ENCODE data around the gene RTBDN. TPM values are rescaled to one million over a fixed set of nuclear protein-coding genes. Genes with fewer than 3 reads are reported as not detected.

RTBDN gene
- total RNA-seq, 1 experiment from 2014 or later = 5.6 TPM

GRCh38 chr19:12838886-12839756 is 4.7 kb upstream of the RTBDN start:
- H2BK5ac ChIP-seq (ENCODE audit: insufficient read length, low read length) = no peak overlapping the region
- H3K4me2 ChIP-seq (ENCODE audit: insufficient read depth, insufficient read length, low read length) = peak overlapping the region; percentile 35
- H3K9ac ChIP-seq (ENCODE audit: extremely low read depth, insufficient read length, low read length) = no peak overlapping the region
- no peak overlapping the region for H2BK15ac ChIP-seq (ENCODE audit: low read depth, low read length)
- H2AK5ac ChIP-seq (ENCODE audit: insufficient read length, low read length) = no peak overlapping the region
- H3K18ac ChIP-seq (ENCODE audit: insufficient read length, low read depth, low read length) = no peak overlapping the region
- no peak overlapping the region for H2BK12ac ChIP-seq (ENCODE audit: insufficient read length, low read depth, low read length)
- H3K27me3 ChIP-seq (ENCODE audit: insufficient read depth, low read length) = peaks cover 3% of the 10 kb centered on the region; the same call in 1 of the 2 replicates
- no peak overlapping the region for H3K27ac ChIP-seq (ENCODE audit: insufficient read length, low read depth, low read length)
- H3K9me3 ChIP-seq (ENCODE audit: control insufficient read depth, low read depth, low read length) = no peaks in the 10 kb centered on the region
- H3K27ac Mint-ChIP-seq = no peak overlapping the region
- no peak overlapping the region for H3K14ac ChIP-seq (ENCODE audit: insufficient read depth, low read length)
- peaks cover 0 to 8% (median 8%) of the 10 kb centered on the region in 3 experiments; a peak in 6 of 7 replicates for H3K36me3 Mint-ChIP-seq (ENCODE audit: insufficient read depth in 1 of 3, low read depth in 3 of 3)
- no peak overlapping the region for H4K5ac ChIP-seq (ENCODE audit: insufficient read length, low read depth, low read length)
- H3K4me1 ChIP-seq (ENCODE audit: insufficient read depth, low read length) = peaks cover 2% of the 10 kb centered on the region; the same call in 1 of the 2 replicates
- no peaks in the 10 kb centered on the region; a peak in 1 of 5 replicates for H3K9me3 Mint-ChIP-seq
- H3K4me1 Mint-ChIP-seq = peaks cover 42 to 43% of the 10 kb centered on the region in 2 experiments
- no peak overlapping the region for H3K56ac ChIP-seq (ENCODE audit: insufficient read length, low read depth, low read length)
- H3T11ph ChIP-seq (ENCODE audit: low read length) = no peak overlapping the region
- H2BK120ac ChIP-seq (ENCODE audit: low read depth, low read length, poor library complexity, severe bottlenecking) = no peak overlapping the region
- peak overlapping the region; percentile 81 to 91 for H3K4me3 Mint-ChIP-seq
- no peak overlapping the region for H2BK20ac ChIP-seq (ENCODE audit: low read depth, low read length, poor library complexity, severe bottlenecking)
- H3K4ac ChIP-seq (ENCODE audit: low read depth, low read length) = no peak overlapping the region
- no peak overlapping the region for H4K91ac ChIP-seq (ENCODE audit: insufficient read length, low read depth, low read length)
- no peaks in the 10 kb centered on the region for H4K20me1 ChIP-seq (ENCODE audit: control insufficient read depth, insufficient read depth, insufficient read length)
- no CpG with 5 or more reads among the region's 21 CpGs for WGBS (ENCODE audit: extremely low coverage, insufficient read length, low lambda C conversion rate)
- H3K23me2 ChIP-seq (ENCODE audit: insufficient read length, low read depth, low read length, poor library complexity, severe bottlenecking) = peaks cover 9% of the 10 kb centered on the region
- H4K8ac ChIP-seq (replicated peaks; ENCODE audit: insufficient read length, low read depth, low read length) = no peak overlapping the region
- no peaks in the 10 kb centered on the region for H3K79me1 ChIP-seq (ENCODE audit: insufficient read depth, low read depth, low read length, poor library complexity, severe bottlenecking)
- no peak overlapping the region for H3K23ac ChIP-seq (ENCODE audit: insufficient read length, low read depth, low read length)
- TF ChIP-seq CTCF (conservative IDR thresholded peaks at IDR 0.05) = no peak
- H3K27me3 Mint-ChIP-seq (ENCODE audit: low read depth) = peaks cover 26% of the 10 kb centered on the region
- no peaks in the 10 kb centered on the region for H3K79me2 ChIP-seq (ENCODE audit: insufficient read depth, low read length)
- no peak for DNase-seq
- no peak overlapping the region for H2AFZ ChIP-seq (ENCODE audit: low read length)

All from H9 (cell line).